Caco-2 (cell line): ENCODE results near the gene IL27RA. TPM values are rescaled to one million over a fixed set of nuclear protein-coding genes. Genes with fewer than 3 reads are reported as not detected.
A peak's percentile ranks its signal among the peaks of the same experiment; 100 is the strongest.

Source experiments
- BruUV-seq: library from RNA; stranded (reverse); fragments of 400-500 nt; replicated peaks from 2 replicates; lab custom pipeline; 2021; lab: Mats Ljungman, UMichigan
- CTCF ChIA-PET: fragments of 300-600 bp; sonication (Branson Sonifier 250); formaldehyde crosslinking; loops from one replicate; lab custom pipeline; 2022; ENCODE audit warnings: antibody characterized with exemption; lab: Charles Lee
- POLR2A ChIA-PET: fragments of 300-600 bp; sonication (Branson Sonifier 250); formaldehyde crosslinking; loops from one replicate; lab custom pipeline; 2022; ENCODE audit warnings: antibody characterized with exemption; lab: Charles Lee
- DNase-seq, 2 experiments: peaks; one replicate each; pipeline versions ENCODE4 v3.0.0 to v3.0.0-alpha.2; 2020 to 2022
- H3K27me3 ChIP-seq: replicated peaks from 2 replicates; pipeline ENCODE4 v1.6.0; 2011; ENCODE audit warnings: low read length; ENCODE audit not compliant: control insufficient read depth, insufficient read depth
- H3K36me3 ChIP-seq: 2 replicates; pipeline ENCODE4 v1.5.1; 2011; ENCODE audit warnings: low read length; ENCODE audit not compliant: control insufficient read depth, insufficient read depth
- H3K4me1 ChIP-seq: fragments of 250-450 bp; sonication (Bioruptor Pico); 2 replicates; pipeline ENCODE4 v1.5.1; 2020; ENCODE audit warnings: mild to moderate bottlenecking
- H3K4me3 ChIP-seq: 2 replicates; pipeline ENCODE4 v1.5.1; 2011; ENCODE audit warnings: low read depth, mild to moderate bottlenecking, control low read depth, low read length
- H3K9me3 ChIP-seq: fragments of 250-450 bp; sonication (Bioruptor Pico); 2 replicates; pipeline ENCODE4 v1.5.1; 2020; ENCODE audit warnings: mild to moderate bottlenecking, moderate library complexity
- H3K27ac Mint-ChIP-seq: one replicate; pipeline ENCODE4 v1.8.0; 2022; ENCODE audit warnings: mixed read lengths; ENCODE audit not compliant: unreplicated experiment
- H3K27me3 Mint-ChIP-seq: one replicate; pipeline ENCODE4 v1.8.0; 2022; ENCODE audit warnings: mixed read lengths; ENCODE audit not compliant: insufficient read depth, unreplicated experiment
- H3K36me3 Mint-ChIP-seq: one replicate; pipeline ENCODE4 v1.8.0; 2022; ENCODE audit warnings: mild to moderate bottlenecking, mixed read lengths; ENCODE audit not compliant: insufficient read depth, unreplicated experiment
- H3K4me1 Mint-ChIP-seq: one replicate; pipeline ENCODE4 v1.8.0; 2022; ENCODE audit warnings: low read depth, mixed read lengths; ENCODE audit not compliant: unreplicated experiment
- H3K4me3 Mint-ChIP-seq: one replicate; pipeline ENCODE4 v1.8.0; 2022; ENCODE audit warnings: mild to moderate bottlenecking, moderate library complexity, mixed read lengths; ENCODE audit not compliant: unreplicated experiment
- H3K9me3 Mint-ChIP-seq: one replicate; pipeline ENCODE4 v1.8.0; 2022; ENCODE audit warnings: mixed read lengths; ENCODE audit not compliant: unreplicated experiment
- intact Hi-C: fragments of 100-400 bp; cut with micrococcal nuclease; formaldehyde crosslinking; loops from one replicate; pipeline ENCODE4 v1.10.0; 2022; ENCODE audit not compliant: unreplicated experiment
- total RNA-seq: library from RNA; stranded (reverse); gene quantifications from 2 replicates; pipeline ENCODE4 v1.2.3, GENCODE V29; 2022
- TF ChIP-seq, protein P1 (sequence below), 2 experiments: fragments of 200-600 bp in 1 of 2; IDR thresholded peaks; 1 replicate in 1 of 2; 2 replicates in 1 of 2; pipeline versions ENCODE4 v1.5.1 to v1.8.0; 2011 to 2022; ENCODE audit warnings: antibody characterized with exemption in 1 of 2, control low read depth in 1 of 2, inconsistent platforms in 1 of 2, low read depth in 1 of 2, low read length in 1 of 2, mild to moderate bottlenecking in 1 of 2, moderate library complexity in 1 of 2; ENCODE audit not compliant: insufficient read depth in 1 of 2, severe bottlenecking in 1 of 2, unreplicated experiment in 1 of 2

IL27RA gene
- total RNA-seq, 1 experiment from 2014 or later, result 4.7 TPM

GRCh38 chr19:14027856-14028450, 3.6 kb upstream of the IL27RA start, which contains the start of gene RLN3:
TSS of gene RLN3 (plus strand) at chr19:14028148. CDS start at chr19:14028205, 57 bp downstream.
- no TSS peak for BruUV-seq
- Histone ChIP-seq H3K36me3 (no peaks in the 10 kb centered on the region), H3K4me3 (no peak within 1 kb of the TSS), H3K27me3 (no peaks in the 10 kb centered on the region), H3K9me3 (no peaks in the 10 kb centered on the region), H3K4me1 (no peaks in the 10 kb centered on the region)
- POLR2A ChIA-PET, result no interaction called here
- Mint-ChIP-seq H3K4me3 (no peak within 1 kb of the TSS), H3K27ac (no peak within 1 kb of the TSS), H3K4me1 (peaks cover 6% of the 10 kb centered on the region), H3K36me3 (peaks cover 4% of the 10 kb centered on the region), H3K27me3 (no peaks in the 10 kb centered on the region), H3K9me3 (no peaks in the 10 kb centered on the region)
- CTCF ChIA-PET, result interaction anchor here (1.2 kb wide), 1 partner anchor 67 kb away, joined by 7 read pairs; no protein-coding TSS in a partner anchor
- intact Hi-C loops, result no loop called here
- DNase-seq, result no peak
- TF ChIP-seq, protein P1, sequence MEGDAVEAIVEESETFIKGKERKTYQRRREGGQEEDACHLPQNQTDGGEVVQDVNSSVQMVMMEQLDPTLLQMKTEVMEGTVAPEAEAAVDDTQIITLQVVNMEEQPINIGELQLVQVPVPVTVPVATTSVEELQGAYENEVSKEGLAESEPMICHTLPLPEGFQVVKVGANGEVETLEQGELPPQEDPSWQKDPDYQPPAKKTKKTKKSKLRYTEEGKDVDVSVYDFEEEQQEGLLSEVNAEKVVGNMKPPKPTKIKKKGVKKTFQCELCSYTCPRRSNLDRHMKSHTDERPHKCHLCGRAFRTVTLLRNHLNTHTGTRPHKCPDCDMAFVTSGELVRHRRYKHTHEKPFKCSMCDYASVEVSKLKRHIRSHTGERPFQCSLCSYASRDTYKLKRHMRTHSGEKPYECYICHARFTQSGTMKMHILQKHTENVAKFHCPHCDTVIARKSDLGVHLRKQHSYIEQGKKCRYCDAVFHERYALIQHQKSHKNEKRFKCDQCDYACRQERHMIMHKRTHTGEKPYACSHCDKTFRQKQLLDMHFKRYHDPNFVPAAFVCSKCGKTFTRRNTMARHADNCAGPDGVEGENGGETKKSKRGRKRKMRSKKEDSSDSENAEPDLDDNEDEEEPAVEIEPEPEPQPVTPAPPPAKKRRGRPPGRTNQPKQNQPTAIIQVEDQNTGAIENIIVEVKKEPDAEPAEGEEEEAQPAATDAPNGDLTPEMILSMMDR (IDR thresholded peaks at IDR 0.05; ENCODE audit: insufficient read depth in 1 of 2, low read depth in 1 of 2, low read length in 1 of 2, severe bottlenecking in 1 of 2, unreplicated experiment in 1 of 2), result no peak

DNA sequence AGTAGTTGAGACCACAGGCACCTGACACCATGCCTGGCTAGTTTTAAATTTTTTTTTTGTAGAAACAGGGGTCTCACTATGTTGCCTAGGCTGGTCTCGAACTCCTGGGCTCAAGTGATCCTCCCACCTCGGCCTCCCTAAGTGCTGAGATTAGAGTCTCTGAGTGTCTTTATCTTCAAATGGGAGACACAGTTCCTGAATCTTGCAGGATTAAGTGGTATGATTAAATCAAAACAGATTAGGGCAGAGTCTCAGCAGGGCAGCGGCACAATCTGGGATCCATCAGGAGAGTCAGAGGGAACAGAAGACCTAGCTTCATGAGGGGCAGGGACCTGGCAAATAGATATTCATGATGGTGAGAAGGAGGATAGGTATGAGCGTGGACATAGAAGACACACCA, 2.7 kb upstream of the IL27RA start:
- Mint-ChIP-seq H3K27me3 (no peaks in the 10 kb centered on the region), H3K36me3 (peaks cover 6% of the 10 kb centered on the region), H3K4me3 (no peak overlapping the region), H3K9me3 (no peaks in the 10 kb centered on the region), H3K4me1 (peaks cover under 1% of the 10 kb centered on the region), H3K27ac (no peak overlapping the region)
- H3K9me3 ChIP-seq, result no peaks in the 10 kb centered on the region
- intact Hi-C loops, result no loop called here
- TF ChIP-seq, protein P1 (IDR thresholded peaks at IDR 0.05; ENCODE audit: insufficient read depth in 1 of 2, low read depth in 1 of 2, low read length in 1 of 2, severe bottlenecking in 1 of 2, unreplicated experiment in 1 of 2), result no peak
- no peak overlapping the region for H3K4me3 ChIP-seq
- DNase-seq, result no peak
- no peaks in the 10 kb centered on the region for H3K4me1 ChIP-seq
- ChIA-PET CTCF (interaction anchor here (1.2 kb wide), 1 partner anchor 68 kb away, joined by 7 read pairs; no protein-coding TSS in a partner anchor), POLR2A (no interaction called here)
- no peaks in the 10 kb centered on the region for H3K27me3 ChIP-seq
- BruUV-seq, result no TSS peak
- no peaks in the 10 kb centered on the region for H3K36me3 ChIP-seq

GRCh38 chr19:14030997-14031718, 404 bp upstream of the IL27RA start:
- Histone ChIP-seq H3K9me3 (no peaks in the 10 kb centered on the region), H3K36me3 (no peaks in the 10 kb centered on the region), H3K27me3 (no peaks in the 10 kb centered on the region), H3K4me1 (no peaks in the 10 kb centered on the region), H3K4me3 (peak overlapping the region; percentile 61)
- Mint-ChIP-seq H3K36me3 (peaks cover 10% of the 10 kb centered on the region), H3K27ac (peak overlapping the region; percentile 55), H3K4me1 (peaks cover 6% of the 10 kb centered on the region), H3K4me3 (peak overlapping the region; percentile 89), H3K9me3 (no peaks in the 10 kb centered on the region), H3K27me3 (no peaks in the 10 kb centered on the region)
- TF ChIP-seq, protein P1 (IDR thresholded peaks at IDR 0.05; ENCODE audit: insufficient read depth in 1 of 2, low read depth in 1 of 2, low read length in 1 of 2, severe bottlenecking in 1 of 2, unreplicated experiment in 1 of 2), result no peak
- intact Hi-C loops, result loop anchor here (1.0 kb wide), 1 partner anchor 44 kb away; no protein-coding TSS in a partner anchor
- ChIA-PET CTCF (interaction anchor here (0.6 to 1.5 kb wide), 14 partner anchors 9 to 235 kb away, joined by 3 to 7 read pairs (median 4); partner anchors contain the start of genes ASF1B, MISP3 and RFX1), POLR2A (interaction anchor here (0.6 to 1.1 kb wide), 3 partner anchors 25 to 41 kb away, joined by 3 to 6 read pairs (median 3); partner anchors contain the start of gene RFX1)
- BruUV-seq, result no TSS peak
- no peak for DNase-seq
